Neutrophil (primary cell): ENCODE measurements around the gene MXRA8.

ENCODE experiments used
- H3K27ac ChIP-seq: fragments of 200-600 bp; sonication (generic); 2 replicates; pipeline ENCODE4 v1.5.1; 2016; ENCODE audit warnings: mild to moderate bottlenecking, moderate library complexity
- H3K27me3 ChIP-seq: fragments of 200-600 bp; sonication (generic); 2 replicates; pipeline ENCODE4 v1.6.0; 2016; ENCODE audit warnings: mild to moderate bottlenecking
- H3K36me3 ChIP-seq: fragments of 200-600 bp; sonication (generic); 2 replicates; pipeline ENCODE4 v1.5.1; 2017
- H3K4me1 ChIP-seq, 2 experiments: fragments of 200-600 bp in 1 of 2; sonication (generic) in 1 of 2; 1 replicate in 1 of 2; 2 replicates in 1 of 2; pipeline versions ENCODE4 v1.5.1 to v1.6.1; 2013 to 2016; ENCODE audit warnings: low read depth in 1 of 2, low read length in 1 of 2, mild to moderate bottlenecking in 1 of 2, moderate library complexity in 1 of 2; ENCODE audit not compliant: control insufficient read depth in 1 of 2, insufficient read depth in 1 of 2
- H3K4me3 ChIP-seq, 2 experiments: fragments of 200-600 bp in 1 of 2; sonication (generic) in 1 of 2; 1 replicate in 1 of 2; 2 replicates in 1 of 2; pipeline ENCODE4 v1.5.1; 2013 to 2016; ENCODE audit warnings: low read depth in 1 of 2, low read length in 1 of 2, mild to moderate bottlenecking in 1 of 2, moderate library complexity in 1 of 2
- H3K9me3 ChIP-seq: fragments of 200-600 bp; sonication (generic); 2 replicates; pipeline ENCODE4 v1.5.1; 2016
- TF ChIP-seq, protein P1 (sequence below): fragments of 200-600 bp; sonication (generic); IDR thresholded peaks from 2 replicates; pipeline ENCODE4 v1.5.1; 2016; ENCODE audit warnings: antibody characterized with exemption

MXRA8 gene

DNA sequence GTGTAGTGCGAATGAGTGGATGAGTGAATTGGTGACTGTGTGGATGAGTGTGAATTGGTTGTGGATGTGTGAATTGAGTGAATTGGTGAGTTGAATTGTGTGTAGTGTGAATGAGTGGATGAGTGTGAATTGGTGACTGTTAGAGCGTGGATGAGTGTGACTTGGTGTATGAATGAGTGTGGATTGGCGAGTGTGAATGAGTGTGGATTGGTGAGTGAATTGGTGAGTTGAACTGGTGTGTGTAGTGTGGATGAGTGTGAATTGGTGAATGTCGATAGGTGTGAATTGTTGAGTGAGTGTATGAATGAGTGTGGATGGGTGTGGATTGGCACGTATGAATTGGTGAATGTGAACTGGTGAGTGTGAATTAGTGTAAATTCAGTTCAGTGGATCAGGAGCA is 9.0 kb upstream of the MXRA8 start:
- peaks cover 36% of the 10 kb centered on the region for H3K27me3 ChIP-seq
- TF ChIP-seq, protein P1, sequence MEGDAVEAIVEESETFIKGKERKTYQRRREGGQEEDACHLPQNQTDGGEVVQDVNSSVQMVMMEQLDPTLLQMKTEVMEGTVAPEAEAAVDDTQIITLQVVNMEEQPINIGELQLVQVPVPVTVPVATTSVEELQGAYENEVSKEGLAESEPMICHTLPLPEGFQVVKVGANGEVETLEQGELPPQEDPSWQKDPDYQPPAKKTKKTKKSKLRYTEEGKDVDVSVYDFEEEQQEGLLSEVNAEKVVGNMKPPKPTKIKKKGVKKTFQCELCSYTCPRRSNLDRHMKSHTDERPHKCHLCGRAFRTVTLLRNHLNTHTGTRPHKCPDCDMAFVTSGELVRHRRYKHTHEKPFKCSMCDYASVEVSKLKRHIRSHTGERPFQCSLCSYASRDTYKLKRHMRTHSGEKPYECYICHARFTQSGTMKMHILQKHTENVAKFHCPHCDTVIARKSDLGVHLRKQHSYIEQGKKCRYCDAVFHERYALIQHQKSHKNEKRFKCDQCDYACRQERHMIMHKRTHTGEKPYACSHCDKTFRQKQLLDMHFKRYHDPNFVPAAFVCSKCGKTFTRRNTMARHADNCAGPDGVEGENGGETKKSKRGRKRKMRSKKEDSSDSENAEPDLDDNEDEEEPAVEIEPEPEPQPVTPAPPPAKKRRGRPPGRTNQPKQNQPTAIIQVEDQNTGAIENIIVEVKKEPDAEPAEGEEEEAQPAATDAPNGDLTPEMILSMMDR, result no peak

DNA sequence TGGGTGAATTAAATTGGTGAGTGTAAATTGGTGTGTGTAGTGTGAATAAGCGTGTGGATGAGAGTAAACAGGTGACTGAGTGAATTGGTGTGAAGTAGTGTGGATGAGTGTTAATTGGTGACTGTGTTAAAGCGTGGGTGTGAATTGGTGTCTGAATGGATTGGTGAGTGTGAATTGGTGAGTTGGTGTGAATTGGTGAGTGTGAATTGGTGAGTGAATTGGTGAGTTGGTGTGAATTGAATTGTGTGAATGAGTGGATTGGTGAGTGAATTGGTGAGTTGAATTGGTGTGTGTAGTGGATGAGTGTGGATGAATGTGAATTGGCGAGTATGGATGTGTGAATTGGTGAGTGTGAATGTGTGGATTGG is 8.3 kb upstream of the MXRA8 start:
- no peak overlapping the region for H3K4me3 ChIP-seq
- TF ChIP-seq, protein P1, result no peak
- H3K4me1 ChIP-seq, result peaks cover 3 to 5% of the 10 kb centered on the region in 2 experiments
- no peak overlapping the region for H3K27ac ChIP-seq
- H3K9me3 ChIP-seq, result no peaks in the 10 kb centered on the region
- no peaks in the 10 kb centered on the region for H3K36me3 ChIP-seq
- H3K27me3 ChIP-seq, result peaks cover 43% of the 10 kb centered on the region

More for the DNA sequence above, 9.0 kb upstream of the MXRA8 start:
- Histone ChIP-seq H3K9me3 (no peaks in the 10 kb centered on the region), H3K4me3 (no peak overlapping the region), H3K27ac (no peak overlapping the region), H3K4me1 (peaks cover 9 to 11% of the 10 kb centered on the region in 2 experiments), H3K36me3 (no peaks in the 10 kb centered on the region)

DNA sequence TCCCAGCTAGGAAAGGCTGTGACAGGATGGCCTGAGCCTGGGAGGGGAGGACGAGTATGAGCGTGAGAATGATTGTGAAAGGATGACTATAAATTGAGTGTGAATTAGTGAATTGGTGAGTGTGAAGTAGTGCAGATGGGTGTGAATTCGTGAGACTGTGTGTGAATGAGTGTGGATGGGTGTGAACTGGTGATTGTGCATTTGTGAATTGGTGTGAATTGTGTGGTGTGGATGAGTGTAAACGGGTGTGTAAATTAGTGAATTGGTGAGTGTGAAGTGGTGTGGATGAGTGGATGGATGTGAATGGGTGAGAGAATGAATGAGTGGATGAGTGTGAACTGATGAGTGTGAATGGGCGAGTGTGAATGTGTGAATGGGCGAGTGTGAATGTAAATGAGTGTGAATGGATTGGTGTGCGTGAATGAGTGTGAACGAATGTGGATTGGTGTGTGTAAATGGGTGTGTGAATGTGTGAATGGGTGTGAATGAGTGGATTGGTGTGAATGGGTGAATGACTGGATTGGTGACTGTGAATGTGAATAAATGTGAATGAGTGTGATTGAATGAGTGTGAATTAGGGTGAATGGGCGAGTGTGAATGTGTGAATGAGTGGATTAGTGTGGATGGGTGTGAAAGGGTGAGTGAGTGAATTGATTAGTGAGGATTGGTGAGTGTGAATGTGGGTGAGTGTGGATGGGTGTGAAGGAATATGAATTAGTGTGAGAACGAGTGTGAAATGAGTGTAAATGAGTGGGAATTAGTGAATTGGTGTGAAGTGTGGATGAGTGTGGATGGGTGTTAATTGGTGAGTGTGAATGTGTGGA is 7.7 kb upstream of the MXRA8 start:
- peaks cover 49% of the 10 kb centered on the region for H3K27me3 ChIP-seq
- no peak overlapping the region for H3K4me3 ChIP-seq
- no peaks in the 10 kb centered on the region for H3K9me3 ChIP-seq
- H3K4me1 ChIP-seq, result no peaks in the 10 kb centered on the region
- no peak overlapping the region for H3K27ac ChIP-seq
- TF ChIP-seq, protein P1, result no peak
- no peaks in the 10 kb centered on the region for H3K36me3 ChIP-seq

DNA sequence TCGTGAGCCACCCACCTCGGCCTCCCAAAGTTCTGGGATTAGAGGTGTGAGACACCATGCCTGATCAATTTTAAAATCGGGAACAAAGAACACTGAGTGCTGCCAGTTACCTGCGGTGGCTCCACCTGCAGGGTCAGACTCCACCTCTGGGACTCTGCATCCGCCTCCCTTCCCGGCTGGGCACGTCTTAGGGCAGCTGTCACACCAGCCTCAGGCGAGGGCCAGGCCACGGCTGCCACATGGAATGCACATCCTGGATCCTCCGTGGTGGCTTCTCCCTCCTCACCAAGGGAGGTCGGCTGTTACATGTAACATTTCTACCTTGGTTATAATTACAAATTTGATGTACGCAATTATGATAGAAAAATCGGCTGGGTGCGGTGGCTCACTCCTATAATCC is 5.9 kb upstream of the MXRA8 start:
- Histone ChIP-seq H3K27ac (no peak overlapping the region), H3K9me3 (no peaks in the 10 kb centered on the region), H3K36me3 (no peaks in the 10 kb centered on the region), H3K4me1 (no peaks in the 10 kb centered on the region), H3K4me3 (no peak overlapping the region), H3K27me3 (peaks cover 61% of the 10 kb centered on the region)
- TF ChIP-seq, protein P1, result no peak

DNA sequence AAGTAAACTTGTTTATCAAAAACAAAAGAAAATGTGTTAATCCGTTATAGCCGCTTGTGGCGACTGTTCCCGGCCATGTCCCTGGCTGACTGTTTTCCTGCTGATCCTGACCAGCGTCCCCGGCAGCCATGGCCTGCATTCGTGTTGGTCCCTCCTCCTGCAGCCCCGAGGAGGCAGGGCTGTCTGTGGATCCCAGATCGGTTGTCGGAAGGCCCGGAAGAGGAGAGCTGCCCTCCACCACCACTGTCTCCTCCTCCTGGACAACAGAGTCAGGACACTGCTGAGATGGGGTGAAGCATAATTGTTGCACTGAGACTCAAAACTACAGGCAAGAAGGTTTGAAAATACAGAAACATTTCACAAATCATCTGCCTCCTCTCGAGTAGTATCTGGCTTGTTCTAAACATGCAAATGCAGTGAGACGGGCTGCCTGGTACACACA is 3.6 kb upstream of the MXRA8 start:
- H3K4me1 ChIP-seq, result no peaks in the 10 kb centered on the region
- H3K27ac ChIP-seq, result no peak overlapping the region
- H3K9me3 ChIP-seq, result no peaks in the 10 kb centered on the region
- H3K36me3 ChIP-seq, result no peaks in the 10 kb centered on the region
- TF ChIP-seq, protein P1, result no peak
- H3K4me3 ChIP-seq, result no peak overlapping the region
- H3K27me3 ChIP-seq, result peaks cover 72% of the 10 kb centered on the region
